ENCODE results near the gene PCNT.

- TF ChIP-seq CTCF (IDR thresholded peaks at IDR 0.05): no peak
- TF ChIP-seq CBFB (CRISPR knock-in tag; IDR thresholded peaks at IDR 0.05; ENCODE audit: low read depth): no peak
Measured at GRCh38 chr21:46361935-46362334, 38.0 kb downstream of the PCNT start.
